Esophagus squamous epithelium (tissue), 4 donors: ENCODE measurements around the gene KIR3DL3.

Source experiments
- POLR2A ChIP-seq, 4 donors: fragments of 450-650 bp; IDR thresholded peaks; one replicate each; pipeline ENCODE4 v1.6.1; 2017; ENCODE audit warnings: antibody characterized with exemption in 4 of 4, mild to moderate bottlenecking in 4 of 4, moderate library complexity in 3 of 4
- TF ChIP-seq, protein P1 (sequence below), 6 experiments: fragments of 450-650 bp in 4 of 6; fragments of 200-600 bp in 2 of 6; sonication (generic) in 2 of 6; IDR thresholded peaks; one replicate each; pipeline ENCODE4 v1.5.1; 2016 to 2019; ENCODE audit warnings: antibody characterized with exemption in 6 of 6, mild to moderate bottlenecking in 4 of 6, moderate library complexity in 4 of 6

- TF ChIP-seq, protein P1, sequence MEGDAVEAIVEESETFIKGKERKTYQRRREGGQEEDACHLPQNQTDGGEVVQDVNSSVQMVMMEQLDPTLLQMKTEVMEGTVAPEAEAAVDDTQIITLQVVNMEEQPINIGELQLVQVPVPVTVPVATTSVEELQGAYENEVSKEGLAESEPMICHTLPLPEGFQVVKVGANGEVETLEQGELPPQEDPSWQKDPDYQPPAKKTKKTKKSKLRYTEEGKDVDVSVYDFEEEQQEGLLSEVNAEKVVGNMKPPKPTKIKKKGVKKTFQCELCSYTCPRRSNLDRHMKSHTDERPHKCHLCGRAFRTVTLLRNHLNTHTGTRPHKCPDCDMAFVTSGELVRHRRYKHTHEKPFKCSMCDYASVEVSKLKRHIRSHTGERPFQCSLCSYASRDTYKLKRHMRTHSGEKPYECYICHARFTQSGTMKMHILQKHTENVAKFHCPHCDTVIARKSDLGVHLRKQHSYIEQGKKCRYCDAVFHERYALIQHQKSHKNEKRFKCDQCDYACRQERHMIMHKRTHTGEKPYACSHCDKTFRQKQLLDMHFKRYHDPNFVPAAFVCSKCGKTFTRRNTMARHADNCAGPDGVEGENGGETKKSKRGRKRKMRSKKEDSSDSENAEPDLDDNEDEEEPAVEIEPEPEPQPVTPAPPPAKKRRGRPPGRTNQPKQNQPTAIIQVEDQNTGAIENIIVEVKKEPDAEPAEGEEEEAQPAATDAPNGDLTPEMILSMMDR (IDR thresholded peaks at IDR 0.05) = no peak
- TF ChIP-seq POLR2A (IDR thresholded peaks at IDR 0.05) = no peak
Observed at GRCh38 chr19:54708781-54709180, 15.5 kb upstream of the KIR3DL3 start.
